Measurements from ENCODE around the gene PEX5L.

- TF ChIP-seq CTCF (IDR thresholded peaks at IDR 0.05) (no peak), POLR2A (IDR thresholded peaks at IDR 0.05) (no peak)
Measured at GRCh38 chr3:179771797-179772196, 264.9 kb downstream of the PEX5L start.

Measured in gastroesophageal sphincter (tissue), 3 donors.